Neural progenitor cell (in vitro differentiated cells): ENCODE results near the gene MAST3. TPM values are rescaled to one million over a fixed set of nuclear protein-coding genes. Genes with fewer than 3 reads are reported as not detected.

Source experiments
- DNase-seq: peaks from one replicate; pipeline ENCODE4 v3.0.0-alpha.2; 2016; ENCODE audit warnings: low spot score
- H2AFZ ChIP-seq: fragments of 200-600 bp; sonication (generic); replicated peaks from 2 replicates; pipeline ENCODE4 v1.6.1; 2016; ENCODE audit warnings: antibody characterized with exemption
- H3F3A ChIP-seq: fragments of 200-600 bp; sonication (generic); 2 replicates; pipeline ENCODE4 v1.6.1; 2016; ENCODE audit warnings: antibody characterized with exemption, low read depth
- H3K27ac ChIP-seq: fragments of 200-600 bp; sonication (generic); 2 replicates; pipeline ENCODE4 v1.5.1; 2016; ENCODE audit warnings: mild to moderate bottlenecking
- H3K27me3 ChIP-seq: fragments of 200-600 bp; sonication (generic); 2 replicates; pipeline ENCODE4 v1.6.1; 2016; ENCODE audit warnings: mild to moderate bottlenecking, moderate library complexity
- H3K36me3 ChIP-seq: fragments of 200-600 bp; sonication (generic); 2 replicates; pipeline ENCODE4 v1.5.1; 2016
- H3K4me1 ChIP-seq: fragments of 200-600 bp; sonication (generic); 2 replicates; pipeline ENCODE4 v1.6.1; 2016; ENCODE audit warnings: mixed run types
- H3K4me2 ChIP-seq: fragments of 200-600 bp; sonication (generic); 2 replicates; pipeline ENCODE4 v1.6.1; 2016
- H3K4me3 ChIP-seq: fragments of 200-600 bp; sonication (generic); 2 replicates; pipeline ENCODE4 v1.5.1; 2016
- H3K79me2 ChIP-seq: fragments of 200-600 bp; sonication (generic); 2 replicates; pipeline ENCODE4 v1.6.1; 2016; ENCODE audit warnings: low read depth
- H3K9ac ChIP-seq: fragments of 200-600 bp; sonication (generic); 2 replicates; pipeline ENCODE4 v1.6.1; 2016
- H3K9me3 ChIP-seq: fragments of 200-600 bp; sonication (generic); 2 replicates; pipeline ENCODE4 v1.5.1; 2016; ENCODE audit warnings: low read depth
- H4K20me1 ChIP-seq: fragments of 200-600 bp; sonication (generic); 2 replicates; pipeline ENCODE4 v1.6.1; 2016; ENCODE audit warnings: low read depth
- H3K27ac Mint-ChIP-seq: 3 replicates; pipeline ENCODE4 v1.8.0; 2021; ENCODE audit warnings: mixed read lengths
- H3K27me3 Mint-ChIP-seq: 2 replicates; pipeline ENCODE4 v1.8.0; 2022; ENCODE audit warnings: low read depth, mild to moderate bottlenecking, inconsistent platforms, moderate library complexity, mixed read lengths; ENCODE audit not compliant: insufficient read depth
- H3K36me3 Mint-ChIP-seq: 3 replicates; pipeline ENCODE4 v1.8.0; 2021; ENCODE audit warnings: mixed read lengths
- H3K4me1 Mint-ChIP-seq: 3 replicates; pipeline ENCODE4 v1.8.0; 2021; ENCODE audit warnings: mixed read lengths
- H3K4me3 Mint-ChIP-seq: 3 replicates; pipeline ENCODE4 v1.8.0; 2021; ENCODE audit warnings: mild to moderate bottlenecking, moderate library complexity, mixed read lengths
- H3K9me3 Mint-ChIP-seq: 3 replicates; pipeline ENCODE4 v1.8.0; 2020; ENCODE audit warnings: mixed read lengths
- CTCF ChIP-seq: fragments of 200-600 bp; sonication (generic); IDR thresholded peaks from 2 replicates; pipeline ENCODE4 v1.5.1; 2017; ENCODE audit warnings: antibody characterized with exemption, mild to moderate bottlenecking
- EZH2 ChIP-seq: fragments of 200-600 bp; sonication (generic); IDR thresholded peaks from 2 replicates; pipeline ENCODE4 v1.6.1; 2017; ENCODE audit warnings: antibody characterized with exemption, mild to moderate bottlenecking, moderate library complexity
- EZH2phosphoT487 ChIP-seq: fragments of 200-600 bp; sonication (generic); IDR thresholded peaks from 2 replicates; pipeline ENCODE4 v1.6.1; 2017; ENCODE audit warnings: antibody characterized with exemption
- total RNA-seq: library from RNA; depleted of rRNA; stranded (reverse); fragments of >200 nt; gene quantifications from 2 replicates; pipeline ENCODE4 v1.2.3, GENCODE V29; 2015; ENCODE audit warnings: low replicate concordance

Gene MAST3
- total RNA-seq, 1 donor from 2014 or later = 2.1 TPM

GRCh38 chr19:18068395-18068794, 29.2 kb upstream of the MAST3 start:
- no peak overlapping the region for H3K4me3 Mint-ChIP-seq
- H4K20me1 ChIP-seq = no peaks in the 10 kb centered on the region
- no peaks in the 10 kb centered on the region for H3K36me3 Mint-ChIP-seq
- H3K27ac Mint-ChIP-seq = no peak overlapping the region
- H3K27me3 ChIP-seq = no peaks in the 10 kb centered on the region
- no peak overlapping the region for H3K27ac ChIP-seq
- no peaks in the 10 kb centered on the region for H3K9me3 ChIP-seq
- TF ChIP-seq EZH2 (no peak), EZH2phosphoT487 (no peak), CTCF (no peak)
- no peaks in the 10 kb centered on the region for H3F3A ChIP-seq
- peaks cover 16% of the 10 kb centered on the region for H3K27me3 Mint-ChIP-seq
- peaks cover 6% of the 10 kb centered on the region for H3K4me1 Mint-ChIP-seq
- no peaks in the 10 kb centered on the region for H3K36me3 ChIP-seq
- no peak overlapping the region for H3K4me2 ChIP-seq
- no peaks in the 10 kb centered on the region for H3K4me1 ChIP-seq
- no peak for DNase-seq
- no peaks in the 10 kb centered on the region for H3K79me2 ChIP-seq
- no peak overlapping the region for H2AFZ ChIP-seq
- no peak overlapping the region for H3K9ac ChIP-seq
- no peak overlapping the region for H3K4me3 ChIP-seq
- no peaks in the 10 kb centered on the region for H3K9me3 Mint-ChIP-seq

GRCh38 chr19:18069383-18069782, 28.2 kb upstream of the MAST3 start:
- Mint-ChIP-seq H3K27me3 (peaks cover 12% of the 10 kb centered on the region), H3K27ac (no peak overlapping the region), H3K4me1 (peaks cover 5% of the 10 kb centered on the region), H3K9me3 (no peaks in the 10 kb centered on the region), H3K4me3 (no peak overlapping the region), H3K36me3 (no peaks in the 10 kb centered on the region)
- no peak for DNase-seq
- Histone ChIP-seq H3K4me2 (no peak overlapping the region), H3K9ac (no peak overlapping the region), H3K4me3 (no peak overlapping the region), H4K20me1 (no peaks in the 10 kb centered on the region), H3K36me3 (no peaks in the 10 kb centered on the region), H3K27me3 (no peaks in the 10 kb centered on the region), H3K79me2 (no peaks in the 10 kb centered on the region), H3F3A (no peaks in the 10 kb centered on the region), H2AFZ (no peak overlapping the region), H3K4me1 (no peaks in the 10 kb centered on the region), H3K27ac (no peak overlapping the region), H3K9me3 (no peaks in the 10 kb centered on the region)
- no peak for TF ChIP-seq CTCF
- TF ChIP-seq EZH2 = no peak
- TF ChIP-seq EZH2phosphoT487 = no peak

GRCh38 chr19:18070181-18070580, 27.4 kb upstream of the MAST3 start:
- H3K36me3 Mint-ChIP-seq = no peaks in the 10 kb centered on the region
- no peak overlapping the region for H3K4me2 ChIP-seq
- no peaks in the 10 kb centered on the region for H3K9me3 Mint-ChIP-seq
- H2AFZ ChIP-seq = no peak overlapping the region
- no peaks in the 10 kb centered on the region for H3K27me3 ChIP-seq
- no peak for DNase-seq
- TF ChIP-seq EZH2 (no peak), EZH2phosphoT487 (no peak), CTCF (no peak)
- H4K20me1 ChIP-seq = no peaks in the 10 kb centered on the region
- peaks cover 10% of the 10 kb centered on the region for H3K27me3 Mint-ChIP-seq
- H3K27ac ChIP-seq = no peak overlapping the region
- H3K9ac ChIP-seq = no peak overlapping the region
- no peak overlapping the region for H3K27ac Mint-ChIP-seq
- no peaks in the 10 kb centered on the region for H3F3A ChIP-seq
- H3K4me1 ChIP-seq = no peaks in the 10 kb centered on the region
- no peaks in the 10 kb centered on the region for H3K9me3 ChIP-seq
- no peaks in the 10 kb centered on the region for H3K36me3 ChIP-seq
- H3K4me3 ChIP-seq = no peak overlapping the region
- H3K4me1 Mint-ChIP-seq = peaks cover under 1% of the 10 kb centered on the region
- no peak overlapping the region for H3K4me3 Mint-ChIP-seq
- no peaks in the 10 kb centered on the region for H3K79me2 ChIP-seq

- H3K79me2 ChIP-seq = no peaks in the 10 kb centered on the region
- Mint-ChIP-seq H3K27ac (no peak overlapping the region), H3K4me3 (no peak overlapping the region), H3K4me1 (no peaks in the 10 kb centered on the region), H3K27me3 (peaks cover 10% of the 10 kb centered on the region), H3K36me3 (no peaks in the 10 kb centered on the region), H3K9me3 (no peaks in the 10 kb centered on the region)
- no peaks in the 10 kb centered on the region for H3K9me3 ChIP-seq
- no peaks in the 10 kb centered on the region for H3K27me3 ChIP-seq
- no peak for DNase-seq
- H4K20me1 ChIP-seq = no peaks in the 10 kb centered on the region
- no peak overlapping the region for H3K4me2 ChIP-seq
- H3K27ac ChIP-seq = no peak overlapping the region
- no peak for TF ChIP-seq EZH2phosphoT487
- TF ChIP-seq CTCF = no peak
- no peak for TF ChIP-seq EZH2
- H3K9ac ChIP-seq = no peak overlapping the region
- no peak overlapping the region for H2AFZ ChIP-seq
- H3F3A ChIP-seq = no peaks in the 10 kb centered on the region
- H3K4me1 ChIP-seq = no peaks in the 10 kb centered on the region
- H3K36me3 ChIP-seq = no peaks in the 10 kb centered on the region
- H3K4me3 ChIP-seq = no peak overlapping the region
Measured at GRCh38 chr19:18072335-18072734, 25.2 kb upstream of the MAST3 start.
